PFSK-1 (cell line): ENCODE measurements around the gene DOCK1.

Experiments used
- FOXP2 ChIP-seq: optimal IDR thresholded peaks from 2 replicates; pipeline ENCODE3; 2011; ENCODE audit warnings: borderline replicate concordance, control low read depth, inconsistent platforms; ENCODE audit not compliant: insufficient read depth; ENCODE audit errors: extremely low read length, extremely low read depth
- POLR2AphosphoS5 ChIP-seq: IDR thresholded peaks from 2 replicates; pipeline ENCODE4 v1.6.1; 2012; ENCODE audit warnings: low read depth, mild to moderate bottlenecking, control low read depth, low read length, moderate library complexity
- SIN3A ChIP-seq: IDR thresholded peaks from 2 replicates; pipeline ENCODE4 v1.6.1; 2012; ENCODE audit warnings: mild to moderate bottlenecking, low read length, moderate library complexity, borderline replicate concordance; ENCODE audit not compliant: insufficient read depth
- TAF1 ChIP-seq: IDR thresholded peaks from 2 replicates; pipeline ENCODE4 v1.6.1; 2012; ENCODE audit warnings: low read length, control low read depth, borderline replicate concordance; ENCODE audit not compliant: insufficient read depth
- TF ChIP-seq, protein P1 (sequence below), 2 experiments: IDR thresholded peaks; 2 replicates each; pipeline versions ENCODE4 v1.6.1 to v1.8.0; 2011 to 2012; ENCODE audit warnings: low read depth in 2 of 2, low read length in 2 of 2, control low read depth in 1 of 2, inconsistent platforms in 1 of 2, mild to moderate bottlenecking in 1 of 2, moderate library complexity in 1 of 2; ENCODE audit not compliant: insufficient read depth in 1 of 2

GRCh38 chr10:126917975-126918908, 13.0 kb downstream of the DOCK1 start:
- TF ChIP-seq, protein P1, sequence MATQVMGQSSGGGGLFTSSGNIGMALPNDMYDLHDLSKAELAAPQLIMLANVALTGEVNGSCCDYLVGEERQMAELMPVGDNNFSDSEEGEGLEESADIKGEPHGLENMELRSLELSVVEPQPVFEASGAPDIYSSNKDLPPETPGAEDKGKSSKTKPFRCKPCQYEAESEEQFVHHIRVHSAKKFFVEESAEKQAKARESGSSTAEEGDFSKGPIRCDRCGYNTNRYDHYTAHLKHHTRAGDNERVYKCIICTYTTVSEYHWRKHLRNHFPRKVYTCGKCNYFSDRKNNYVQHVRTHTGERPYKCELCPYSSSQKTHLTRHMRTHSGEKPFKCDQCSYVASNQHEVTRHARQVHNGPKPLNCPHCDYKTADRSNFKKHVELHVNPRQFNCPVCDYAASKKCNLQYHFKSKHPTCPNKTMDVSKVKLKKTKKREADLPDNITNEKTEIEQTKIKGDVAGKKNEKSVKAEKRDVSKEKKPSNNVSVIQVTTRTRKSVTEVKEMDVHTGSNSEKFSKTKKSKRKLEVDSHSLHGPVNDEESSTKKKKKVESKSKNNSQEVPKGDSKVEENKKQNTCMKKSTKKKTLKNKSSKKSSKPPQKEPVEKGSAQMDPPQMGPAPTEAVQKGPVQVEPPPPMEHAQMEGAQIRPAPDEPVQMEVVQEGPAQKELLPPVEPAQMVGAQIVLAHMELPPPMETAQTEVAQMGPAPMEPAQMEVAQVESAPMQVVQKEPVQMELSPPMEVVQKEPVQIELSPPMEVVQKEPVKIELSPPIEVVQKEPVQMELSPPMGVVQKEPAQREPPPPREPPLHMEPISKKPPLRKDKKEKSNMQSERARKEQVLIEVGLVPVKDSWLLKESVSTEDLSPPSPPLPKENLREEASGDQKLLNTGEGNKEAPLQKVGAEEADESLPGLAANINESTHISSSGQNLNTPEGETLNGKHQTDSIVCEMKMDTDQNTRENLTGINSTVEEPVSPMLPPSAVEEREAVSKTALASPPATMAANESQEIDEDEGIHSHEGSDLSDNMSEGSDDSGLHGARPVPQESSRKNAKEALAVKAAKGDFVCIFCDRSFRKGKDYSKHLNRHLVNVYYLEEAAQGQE (IDR thresholded peaks at IDR 0.05; ENCODE audit: insufficient read depth in 1 of 2, low read depth in 2 of 2, low read length in 2 of 2) = no peak
- TF ChIP-seq POLR2AphosphoS5 = no peak
- no peak for TF ChIP-seq TAF1
- TF ChIP-seq SIN3A = no peak
- TF ChIP-seq FOXP2 = no peak
